Neuronal stem cell (in vitro differentiated cells): ENCODE data around the gene MRPL14.
A peak's percentile ranks its signal among the peaks of the same experiment; 100 is the strongest.
"Not testable (repeated sequence)": the region's sequence is repeated elsewhere in the genome, so short reads cannot be mapped to it uniquely, and the experiment has no call there.

ENCODE experiments used
- DNase-seq: peaks from one replicate; pipeline ENCODE4 v3.0.0-alpha.2; 2013; ENCODE audit warnings: low spot score
- H2AFZ ChIP-seq: one replicate; pipeline ENCODE4 v1.6.1; 2013; ENCODE audit warnings: mild to moderate bottlenecking, low read length, inconsistent platforms
- H2AK5ac ChIP-seq: 2 replicates; pipeline ENCODE4 v1.6.1; 2013; ENCODE audit warnings: low read depth, mild to moderate bottlenecking, inconsistent platforms, low read length, moderate library complexity, mixed read lengths
- H2BK120ac ChIP-seq: 2 replicates; pipeline ENCODE4 v1.6.1; 2013; ENCODE audit warnings: low read depth, mild to moderate bottlenecking, inconsistent platforms, low read length, moderate library complexity, mixed read lengths
- H2BK12ac ChIP-seq: one replicate; pipeline ENCODE4 v1.6.1; 2013; ENCODE audit warnings: low read length, inconsistent platforms
- H2BK15ac ChIP-seq: 2 replicates; pipeline ENCODE4 v1.6.1; 2013; ENCODE audit warnings: mild to moderate bottlenecking, low read length, inconsistent platforms, mixed read lengths
- H2BK5ac ChIP-seq: one replicate; pipeline ENCODE4 v1.6.1; 2013; ENCODE audit warnings: inconsistent platforms, mild to moderate bottlenecking, low read length, moderate library complexity
- H3K14ac ChIP-seq: one replicate; pipeline ENCODE4 v1.6.1; 2013; ENCODE audit warnings: low read length, inconsistent platforms
- H3K18ac ChIP-seq: 2 replicates; pipeline ENCODE4 v1.6.1; 2013; ENCODE audit warnings: low read length, inconsistent platforms
- H3K23ac ChIP-seq: 2 replicates; pipeline ENCODE4 v1.6.1; 2013; ENCODE audit warnings: low read depth, mild to moderate bottlenecking, mixed read lengths, low read length, inconsistent platforms; ENCODE audit not compliant: poor library complexity
- H3K27ac ChIP-seq: replicated peaks from 3 replicates; pipeline ENCODE4 v1.5.1; 2013; ENCODE audit warnings: low read length, inconsistent platforms
- H3K27me3 ChIP-seq, 3 experiments: 2 replicates each; pipeline ENCODE4 v1.6.1; 2013; ENCODE audit warnings: low read length in 3 of 3, mild to moderate bottlenecking in 2 of 3, inconsistent platforms in 1 of 3, low read depth in 1 of 3, mixed read lengths in 1 of 3, moderate library complexity in 1 of 3; ENCODE audit not compliant: control insufficient read depth in 3 of 3, insufficient read depth in 3 of 3
- H3K36me3 ChIP-seq, 2 donors: replicated peaks in 1 of 2; 2 replicates each; pipeline ENCODE4 v1.6.1; 2013; ENCODE audit warnings: low read length in 2 of 2; ENCODE audit not compliant: control insufficient read depth in 2 of 2, insufficient read depth in 2 of 2
- H3K4ac ChIP-seq: 2 replicates; pipeline ENCODE4 v1.6.1; 2013; ENCODE audit warnings: inconsistent platforms, mild to moderate bottlenecking, low read length, moderate library complexity
- H3K4me1 ChIP-seq, 2 donors: 1 replicate in 1 of 2; 2 replicates in 1 of 2; pipeline ENCODE4 v1.6.1; 2013; ENCODE audit warnings: low read length in 2 of 2, low read depth in 1 of 2; ENCODE audit not compliant: control insufficient read depth in 2 of 2, insufficient read depth in 1 of 2
- H3K4me2 ChIP-seq: one replicate; pipeline ENCODE4 v1.6.1; 2013; ENCODE audit warnings: mild to moderate bottlenecking, low read length, inconsistent platforms; ENCODE audit not compliant: insufficient read depth, poor library complexity, severe bottlenecking
- H3K4me3 ChIP-seq, 2 donors: 2 replicates each; pipeline ENCODE4 v1.5.1; 2013; ENCODE audit warnings: low read length in 2 of 2, mild to moderate bottlenecking in 2 of 2, inconsistent platforms in 1 of 2, moderate library complexity in 1 of 2
- H3K79me1 ChIP-seq: one replicate; pipeline ENCODE4 v1.6.1; 2013; ENCODE audit warnings: low read depth, mild to moderate bottlenecking, inconsistent platforms, low read length, moderate library complexity
- H3K9ac ChIP-seq: one replicate; pipeline ENCODE4 v1.6.1; 2013; ENCODE audit warnings: mild to moderate bottlenecking, low read depth, low read length, inconsistent platforms; ENCODE audit not compliant: poor library complexity
- H3K9me3 ChIP-seq, 2 donors: replicated peaks in 1 of 2; 2 replicates each; pipeline versions ENCODE3 to v1.6.1; 2013; ENCODE audit warnings: low read length in 2 of 2, mild to moderate bottlenecking in 2 of 2, inconsistent platforms in 1 of 2, low read depth in 1 of 2, mixed read lengths in 1 of 2, moderate library complexity in 1 of 2; ENCODE audit not compliant: control insufficient read depth in 2 of 2, insufficient read depth in 1 of 2
- H4K8ac ChIP-seq: one replicate; pipeline ENCODE4 v1.6.1; 2013; ENCODE audit warnings: low read depth, mild to moderate bottlenecking, inconsistent platforms, low read length, moderate library complexity
- H4K91ac ChIP-seq: one replicate; pipeline ENCODE4 v1.6.1; 2013; ENCODE audit warnings: low read length, low read depth, mild to moderate bottlenecking, inconsistent platforms; ENCODE audit not compliant: poor library complexity
- WGBS, 2 donors: extraction: QIAGEN DNeasy Blood & Tissue Kit; methylation state at CpG; one replicate each; pipeline ENCODE4 v1.1.7; 2013; ENCODE audit warnings: missing lambda C conversion rate in 2 of 2, mixed read lengths in 1 of 2; ENCODE audit not compliant: insufficient read length in 2 of 2, insufficient replicate concordance in 1 of 2; ENCODE audit errors: extremely low coverage in 2 of 2; 5-methylcytosine and 5-hydroxymethylcytosine counted together

Gene MRPL14

GRCh38 chr6:44145839-44146238 lies 18.6 kb upstream of the MRPL14 start:
- Histone ChIP-seq H3K27ac (no peak overlapping the region), H2BK5ac (no peak overlapping the region), H3K9me3 (no peaks in the 10 kb centered on the region), H3K36me3 (peaks cover 35 to 56% of the 10 kb centered on the region in 2 donors), H2BK15ac (no peak overlapping the region), H3K4me3 (no peak overlapping the region), H2BK12ac (no peak overlapping the region), H3K9ac (peak overlapping the region; percentile 39), H3K18ac (no peak overlapping the region), H4K91ac (no peak overlapping the region), H2AFZ (no peak overlapping the region), H4K8ac (no peak overlapping the region), H3K4ac (no peak overlapping the region), H3K14ac (no peak overlapping the region), H2AK5ac (no peak overlapping the region), H2BK120ac (no peak overlapping the region), H3K23ac (no peak overlapping the region), H3K4me1 (no peaks in the 10 kb centered on the region), H3K4me2 (no peak overlapping the region), H3K27me3 (no peaks in the 10 kb centered on the region), H3K79me1 (peaks cover 2% of the 10 kb centered on the region)
- DNase-seq, result no peak

- not testable (repeated sequence) for H3K9me3 ChIP-seq, H2BK5ac ChIP-seq, H3K23ac ChIP-seq, H3K14ac ChIP-seq, H3K4me1 ChIP-seq, H3K27me3 ChIP-seq, H4K8ac ChIP-seq, H2AK5ac ChIP-seq, H3K18ac ChIP-seq, H3K4ac ChIP-seq, H2BK12ac ChIP-seq, H2BK120ac ChIP-seq, H3K79me1 ChIP-seq, H2AFZ ChIP-seq, H3K4me3 ChIP-seq, H3K27ac ChIP-seq, DNase-seq, H2BK15ac ChIP-seq, H4K91ac ChIP-seq, H3K9ac ChIP-seq, H3K4me2 ChIP-seq
- H3K36me3 ChIP-seq, result peaks cover 43 to 61% of the 10 kb centered on the region in 2 donors
- no CpG with 5 or more reads among the region's 3 CpGs for WGBS, 2 donors
These were observed 17.3 kb upstream of the MRPL14 start for GRCh38 chr6:44144536-44144935.

- no peak overlapping the region for H3K4ac ChIP-seq
- H2AFZ ChIP-seq, result no peak overlapping the region
- H3K23ac ChIP-seq, result no peak overlapping the region
- H2BK15ac ChIP-seq, result no peak overlapping the region
- no peak overlapping the region for H3K14ac ChIP-seq
- H3K79me1 ChIP-seq, result peaks cover 2% of the 10 kb centered on the region
- no peaks in the 10 kb centered on the region for H3K27me3 ChIP-seq
- no peak overlapping the region for H4K8ac ChIP-seq
- no peak overlapping the region for H2AK5ac ChIP-seq
- H3K4me3 ChIP-seq, result no peak overlapping the region
- H3K9me3 ChIP-seq, result no peaks in the 10 kb centered on the region
- no peak overlapping the region for H3K18ac ChIP-seq
- H3K27ac ChIP-seq, result no peak overlapping the region
- no peak overlapping the region for H3K4me2 ChIP-seq
- peaks cover 42 to 58% of the 10 kb centered on the region in 2 donors for H3K36me3 ChIP-seq
- WGBS, 2 donors, result no CpG with 5 or more reads among the region's 1 CpG
- DNase-seq, result no peak
- no peak overlapping the region for H2BK5ac ChIP-seq
- peak overlapping the region; percentile 37 for H3K9ac ChIP-seq
- H4K91ac ChIP-seq, result no peak overlapping the region
- H2BK120ac ChIP-seq, result no peak overlapping the region
- H2BK12ac ChIP-seq, result no peak overlapping the region
- peaks cover 0 to 7% of the 10 kb centered on the region in 2 donors for H3K4me1 ChIP-seq
These were observed 16.5 kb upstream of the MRPL14 start for GRCh38 chr6:44143731-44144130.

GRCh38 chr6:44142835-44143234 lies 15.6 kb upstream of the MRPL14 start:
- Histone ChIP-seq H3K18ac (no peak overlapping the region), H4K8ac (no peak overlapping the region), H2AK5ac (no peak overlapping the region), H3K4ac (no peak overlapping the region), H3K79me1 (peaks cover 2% of the 10 kb centered on the region), H3K4me2 (no peak overlapping the region), H3K27me3 (no peaks in the 10 kb centered on the region), H3K4me1 (peaks cover 0 to 12% of the 10 kb centered on the region in 2 donors), H2BK5ac (no peak overlapping the region), H3K4me3 (no peak overlapping the region), H4K91ac (no peak overlapping the region), H3K27ac (no peak overlapping the region), H2BK120ac (no peak overlapping the region), H2BK15ac (no peak overlapping the region), H3K14ac (no peak overlapping the region), H2BK12ac (no peak overlapping the region), H3K36me3 (peaks cover 37 to 49% of the 10 kb centered on the region in 2 donors), H2AFZ (no peak overlapping the region), H3K23ac (no peak overlapping the region), H3K9me3 (no peaks in the 10 kb centered on the region), H3K9ac (no peak overlapping the region)
- DNase-seq, result no peak
- no CpG with 5 or more reads among the region's 1 CpG for WGBS, 2 donors
